HEK293 (cell line): ENCODE results near the gene GPLD1.
A peak's percentile ranks its signal among the peaks of the same experiment; 100 is the strongest.

Experiments
- CTCF ChIA-PET: fragments of 350-600 bp; formaldehyde crosslinking; extraction: SDS; loops from one replicate; lab custom pipeline; 2021; ENCODE audit warnings: antibody characterized with exemption; lab: Yijun Ruan, JAX
- POLR2A ChIA-PET: fragments of 300-600 bp; formaldehyde crosslinking; extraction: SDS; loops from one replicate; lab custom pipeline; 2020; ENCODE audit warnings: antibody characterized with exemption, inconsistent platforms; lab: Yijun Ruan, JAX
- H3K27ac ChIP-seq: fragments of 200-500 bp; sonication (Bioruptor generic); 2 replicates; pipeline ENCODE4 v1.5.1; 2014; ENCODE audit warnings: low read depth, low read length, control low read depth, inconsistent platforms; ENCODE audit errors: extremely low read depth
- H3K36me3 ChIP-seq, 2 experiments: fragments of 200-500 bp in 1 of 2; sonication (Bioruptor generic) in 1 of 2; 1 replicate in 1 of 2; 2 replicates in 1 of 2; pipeline ENCODE4 v1.5.1; 2014 to 2017; ENCODE audit warnings: inconsistent platforms in 2 of 2, low read length in 2 of 2; ENCODE audit not compliant: control insufficient read depth in 2 of 2, insufficient read depth in 1 of 2
- H3K4me1 ChIP-seq: fragments of 200-500 bp; sonication (Bioruptor generic); 2 replicates; pipeline ENCODE4 v1.5.1; 2014; ENCODE audit warnings: mild to moderate bottlenecking, low read length, inconsistent platforms; ENCODE audit not compliant: control insufficient read depth, insufficient read depth
- H3K4me3 ChIP-seq: 2 replicates; pipeline ENCODE4 v1.5.1; 2011; ENCODE audit warnings: low read depth, mild to moderate bottlenecking, control low read depth, low read length, moderate library complexity
- H3K9me3 ChIP-seq: fragments of 200-500 bp; sonication (Bioruptor generic); 2 replicates; pipeline ENCODE4 v1.5.1; 2014; ENCODE audit warnings: low read depth, low read length, inconsistent platforms; ENCODE audit not compliant: control insufficient read depth, insufficient read depth
- ATF2 ChIP-seq: fragments of 450-650 bp; formaldehyde crosslinking; IDR thresholded peaks from 2 replicates; pipeline ENCODE4 v1.5.1; 2016; ENCODE audit warnings: missing biosample characterization, missing genetic modification characterization, low read depth
- GLI2 ChIP-seq: fragments of 450-650 bp; formaldehyde crosslinking; IDR thresholded peaks from 2 replicates; pipeline ENCODE4; 2017; ENCODE audit warnings: missing biosample characterization, missing genetic modification characterization, low read depth, borderline replicate concordance
- IKZF3 ChIP-seq: fragments of 450-650 bp; IDR thresholded peaks from 2 replicates; pipeline ENCODE4 v1.5.0; 2018; ENCODE audit warnings: missing biosample characterization, mild to moderate bottlenecking, missing genetic modification characterization, moderate library complexity
- KLF1 ChIP-seq: fragments of 450-650 bp; formaldehyde crosslinking; IDR thresholded peaks from 2 replicates; pipeline ENCODE4 v1.5.1; 2016; ENCODE audit warnings: missing biosample characterization, missing genetic modification characterization
- PRDM4 ChIP-seq: fragments of 450-650 bp; formaldehyde crosslinking; IDR thresholded peaks from 2 replicates; pipeline ENCODE4 v1.5.1; 2017; ENCODE audit warnings: missing biosample characterization, missing genetic modification characterization
- PRDM6 ChIP-seq: fragments of 450-650 bp; formaldehyde crosslinking; IDR thresholded peaks from 2 replicates; pipeline ENCODE4 v1.5.1; 2017; ENCODE audit warnings: missing biosample characterization, missing genetic modification characterization
- RBAK ChIP-seq: fragments of 450-650 bp; formaldehyde crosslinking; IDR thresholded peaks from 2 replicates; pipeline ENCODE4 v1.5.1; 2016; ENCODE audit warnings: missing biosample characterization, missing genetic modification characterization
- SALL2 ChIP-seq: fragments of 450-650 bp; formaldehyde crosslinking; IDR thresholded peaks from 2 replicates; pipeline ENCODE4 v1.5.0; 2017; ENCODE audit warnings: missing biosample characterization, mild to moderate bottlenecking, missing genetic modification characterization, borderline replicate concordance
- SCRT2 ChIP-seq: fragments of 450-650 bp; formaldehyde crosslinking; IDR thresholded peaks from 2 replicates; pipeline ENCODE4 v1.5.1; 2016; ENCODE audit warnings: missing biosample characterization, missing genetic modification characterization
- TSHZ1 ChIP-seq: fragments of 450-650 bp; formaldehyde crosslinking; IDR thresholded peaks from 2 replicates; pipeline ENCODE4 v1.5.1; 2016; ENCODE audit warnings: missing biosample characterization, missing genetic modification characterization, borderline replicate concordance
- ZBTB20 ChIP-seq: fragments of 450-650 bp; formaldehyde crosslinking; IDR thresholded peaks from 2 replicates; pipeline ENCODE4 v1.5.1; 2016; ENCODE audit warnings: missing biosample characterization, missing genetic modification characterization
- ZBTB7A ChIP-seq: fragments of 450-650 bp; formaldehyde crosslinking; IDR thresholded peaks from 2 replicates; pipeline ENCODE4 v1.5.1; 2016; ENCODE audit warnings: low read depth, missing biosample characterization, missing genetic modification characterization
- ZBTB8A ChIP-seq: fragments of 450-650 bp; formaldehyde crosslinking; IDR thresholded peaks from 2 replicates; pipeline ENCODE4 v1.5.1; 2016; ENCODE audit warnings: missing biosample characterization, missing genetic modification characterization
- ZNF133 ChIP-seq: fragments of 450-650 bp; formaldehyde crosslinking; IDR thresholded peaks from 2 replicates; pipeline ENCODE4 v1.5.1; 2016; ENCODE audit warnings: missing biosample characterization, missing genetic modification characterization
- ZNF324 ChIP-seq: fragments of 450-650 bp; formaldehyde crosslinking; IDR thresholded peaks from 2 replicates; pipeline ENCODE4 v1.5.1; 2016; ENCODE audit warnings: missing biosample characterization, missing genetic modification characterization
- ZNF341 ChIP-seq: fragments of 450-650 bp; formaldehyde crosslinking; IDR thresholded peaks from 2 replicates; pipeline ENCODE4; 2016; ENCODE audit warnings: low read depth, missing biosample characterization, missing genetic modification characterization
- ZNF473 ChIP-seq: fragments of 450-650 bp; formaldehyde crosslinking; IDR thresholded peaks from 2 replicates; pipeline ENCODE4 v1.5.1; 2017; ENCODE audit warnings: missing biosample characterization, missing genetic modification characterization
- ZNF585B ChIP-seq: fragments of 450-650 bp; formaldehyde crosslinking; IDR thresholded peaks from 2 replicates; pipeline ENCODE4 v1.5.1; 2016; ENCODE audit warnings: missing biosample characterization, missing genetic modification characterization
- ZNF639 ChIP-seq: fragments of 450-650 bp; formaldehyde crosslinking; IDR thresholded peaks from 2 replicates; pipeline ENCODE4 v1.5.1; 2016; ENCODE audit warnings: missing biosample characterization, missing genetic modification characterization
- ZNF654 ChIP-seq: fragments of 450-650 bp; formaldehyde crosslinking; IDR thresholded peaks from 2 replicates; pipeline ENCODE4 v1.5.1; 2016; ENCODE audit warnings: low read depth, missing biosample characterization, missing genetic modification characterization
- ZNF660 ChIP-seq: fragments of 450-650 bp; IDR thresholded peaks from 2 replicates; pipeline ENCODE4 v1.5.1; 2018; ENCODE audit warnings: missing biosample characterization, mild to moderate bottlenecking, missing genetic modification characterization
- ZNF792 ChIP-seq: fragments of 450-650 bp; formaldehyde crosslinking; IDR thresholded peaks from 2 replicates; pipeline ENCODE4 v1.5.1; 2016; ENCODE audit warnings: missing biosample characterization, missing genetic modification characterization
- ZSCAN23 ChIP-seq: fragments of 450-650 bp; formaldehyde crosslinking; IDR thresholded peaks from 2 replicates; pipeline ENCODE4 v1.5.1; 2016; ENCODE audit warnings: missing biosample characterization, missing genetic modification characterization
- TF ChIP-seq, protein P1 (sequence below): fragments of 450-650 bp; formaldehyde crosslinking; IDR thresholded peaks from 2 replicates; pipeline ENCODE4 v1.5.1; 2016; ENCODE audit warnings: missing biosample characterization, missing genetic modification characterization

Gene GPLD1

GRCh38 chr6:24520929-24521546 is 31.7 kb upstream of the GPLD1 start:
- POLR2A ChIA-PET, result interaction anchor here (2.0 kb wide), 1 partner anchor 26 kb away, joined by 5 read pairs; the partner anchor contains the start of gene ALDH5A1
- Histone ChIP-seq H3K4me3 (no peak overlapping the region), H3K9me3 (no peaks in the 10 kb centered on the region), H3K36me3 (no peaks in the 10 kb centered on the region; a peak in 1 of 3 replicates), H3K27ac (no peak overlapping the region), H3K4me1 (no peaks in the 10 kb centered on the region)
- CTCF ChIA-PET, result interaction anchor here (0.5 to 5.1 kb wide), 49 partner anchors 9 to 1223 kb away, joined by 3 to 55 read pairs (median 3); partner anchors contain the start of genes ACOT13, ALDH5A1 and GPLD1
- TF ChIP-seq SCRT2 (tag by site-specific recombination) (peak; percentile 44), ZNF585B (no peak), ATF2 (tag by site-specific recombination) (no peak), RBAK (tag by site-specific recombination) (no peak), ZNF654 (peak; percentile 22; the same call in 1 of the 2 replicates), ZBTB20 (no peak), PRDM4 (tag by site-specific recombination) (no peak), ZNF341 (tag by site-specific recombination) (peak; percentile 86), ZBTB8A (tag by site-specific recombination) (0 out of 2 replicates have a peak, but pooled peaks have one; percentile 41), TSHZ1 (tag by site-specific recombination) (no peak), PRDM6 (tag by site-specific recombination) (no peak), ZNF324 (tag by site-specific recombination) (no peak), ZNF792 (tag by site-specific recombination) (no peak), ZNF660 (0 out of 2 replicates have a peak, but pooled peaks have one; percentile 46), ZSCAN23 (no peak), IKZF3 (tag by site-specific recombination) (peak; percentile 65; the same call in 1 of the 2 replicates), ZNF133 (tag by site-specific recombination) (no peak), SALL2 (tag by site-specific recombination) (no peak), GLI2 (tag by site-specific recombination) (no peak), ZNF639 (tag by site-specific recombination) (no peak), KLF1 (no peak), ZNF473 (tag by site-specific recombination) (no peak), ZBTB7A (tag by site-specific recombination) (no peak)
- TF ChIP-seq, protein P1, sequence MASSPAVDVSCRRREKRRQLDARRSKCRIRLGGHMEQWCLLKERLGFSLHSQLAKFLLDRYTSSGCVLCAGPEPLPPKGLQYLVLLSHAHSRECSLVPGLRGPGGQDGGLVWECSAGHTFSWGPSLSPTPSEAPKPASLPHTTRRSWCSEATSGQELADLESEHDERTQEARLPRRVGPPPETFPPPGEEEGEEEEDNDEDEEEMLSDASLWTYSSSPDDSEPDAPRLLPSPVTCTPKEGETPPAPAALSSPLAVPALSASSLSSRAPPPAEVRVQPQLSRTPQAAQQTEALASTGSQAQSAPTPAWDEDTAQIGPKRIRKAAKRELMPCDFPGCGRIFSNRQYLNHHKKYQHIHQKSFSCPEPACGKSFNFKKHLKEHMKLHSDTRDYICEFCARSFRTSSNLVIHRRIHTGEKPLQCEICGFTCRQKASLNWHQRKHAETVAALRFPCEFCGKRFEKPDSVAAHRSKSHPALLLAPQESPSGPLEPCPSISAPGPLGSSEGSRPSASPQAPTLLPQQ (tag by site-specific recombination), result 0 out of 2 replicates have a peak, but pooled peaks have one; percentile 20
